Tibial artery (tissue), 4 donors: ENCODE data around the gene NGDN.

Experiments used
- DNase-seq, 2 donors: peaks; one replicate each; pipeline ENCODE4 v3.0.0-alpha.2; 2019
- H3K27ac ChIP-seq, 2 donors: fragments of 200-600 bp; sonication (generic) in 1 of 2; 1 replicate in 1 of 2; 2 replicates in 1 of 2; pipeline ENCODE4 v1.5.1; 2018 to 2019; ENCODE audit warnings: mild to moderate bottlenecking in 1 of 2
- H3K27me3 ChIP-seq, 2 donors: fragments of 200-600 bp; sonication (generic) in 1 of 2; one replicate each; pipeline versions ENCODE4 v1.5.1 to v1.6.0; 2016 to 2019
- H3K36me3 ChIP-seq, 3 donors: fragments of 200-600 bp; sonication (generic) in 2 of 3; one replicate each; pipeline ENCODE4 v1.5.1; 2016 to 2019; ENCODE audit warnings: mild to moderate bottlenecking in 2 of 3
- H3K4me1 ChIP-seq, 4 donors: fragments of 200-600 bp; sonication (generic) in 2 of 4; 1 replicate in 3 of 4; 2 replicates in 1 of 4; pipeline ENCODE4 v1.5.1; 2016 to 2019
- H3K4me3 ChIP-seq, 2 donors: fragments of 200-600 bp; sonication (generic) in 1 of 2; 1 replicate in 1 of 2; 2 replicates in 1 of 2; pipeline ENCODE4 v1.5.1; 2018 to 2019; ENCODE audit warnings: mild to moderate bottlenecking in 2 of 2
- H3K9me3 ChIP-seq, 3 donors: fragments of 200-600 bp; sonication (generic) in 1 of 3; one replicate each; pipeline ENCODE4 v1.5.1; 2016 to 2019
- intact Hi-C: fragments of 100-400 bp; cut with DNase I; formaldehyde crosslinking; loops from one replicate; pipeline ENCODE4 v1.15.0; 2023; ENCODE audit warnings: low total_unique reads
- TF ChIP-seq, protein P1 (sequence below), 2 experiments: fragments of 200-600 bp in 1 of 2; fragments of 450-650 bp in 1 of 2; IDR thresholded peaks; one replicate each; pipeline ENCODE4 v1.5.1; 2017 to 2019; ENCODE audit warnings: antibody characterized with exemption in 2 of 2, mild to moderate bottlenecking in 1 of 2, moderate library complexity in 1 of 2

The NGDN gene

DNA sequence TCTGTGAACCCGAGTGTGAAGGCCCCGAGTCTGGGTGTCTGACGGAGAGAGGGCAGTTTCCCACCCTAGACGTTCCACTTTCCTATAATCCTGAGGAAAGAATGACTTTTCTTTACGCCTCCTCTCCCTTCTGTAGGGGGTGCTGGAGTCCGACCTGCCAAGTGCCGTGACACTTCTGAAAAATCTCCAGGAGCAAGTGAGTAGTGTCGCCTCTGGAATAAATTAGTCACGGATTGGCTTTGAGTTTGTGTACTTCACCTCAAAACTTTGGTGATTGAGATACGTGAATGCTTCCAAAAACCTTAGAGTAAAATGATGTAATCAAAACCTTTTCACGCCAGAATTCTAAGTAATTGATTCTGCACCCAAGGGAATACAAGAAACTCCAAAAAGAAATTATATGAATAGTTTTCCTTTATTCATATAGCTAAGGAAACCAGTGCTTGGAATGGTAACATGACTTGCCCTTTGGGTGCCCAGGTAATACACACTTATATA is 452 bp downstream of the NGDN start:
- Histone ChIP-seq H3K36me3 (peaks cover 31 to 41% (median 39%) of the 10 kb centered on the region in 3 donors), H3K27ac (peak overlapping the region; percentile 76 to 80), H3K4me1 (peaks cover 0 to 8% (median 4%) of the 10 kb centered on the region in 4 donors), H3K4me3 (peak overlapping the region; percentile 76 to 79), H3K27me3 (no peaks in the 10 kb centered on the region), H3K9me3 (no peaks in the 10 kb centered on the region)
- TF ChIP-seq, protein P1, sequence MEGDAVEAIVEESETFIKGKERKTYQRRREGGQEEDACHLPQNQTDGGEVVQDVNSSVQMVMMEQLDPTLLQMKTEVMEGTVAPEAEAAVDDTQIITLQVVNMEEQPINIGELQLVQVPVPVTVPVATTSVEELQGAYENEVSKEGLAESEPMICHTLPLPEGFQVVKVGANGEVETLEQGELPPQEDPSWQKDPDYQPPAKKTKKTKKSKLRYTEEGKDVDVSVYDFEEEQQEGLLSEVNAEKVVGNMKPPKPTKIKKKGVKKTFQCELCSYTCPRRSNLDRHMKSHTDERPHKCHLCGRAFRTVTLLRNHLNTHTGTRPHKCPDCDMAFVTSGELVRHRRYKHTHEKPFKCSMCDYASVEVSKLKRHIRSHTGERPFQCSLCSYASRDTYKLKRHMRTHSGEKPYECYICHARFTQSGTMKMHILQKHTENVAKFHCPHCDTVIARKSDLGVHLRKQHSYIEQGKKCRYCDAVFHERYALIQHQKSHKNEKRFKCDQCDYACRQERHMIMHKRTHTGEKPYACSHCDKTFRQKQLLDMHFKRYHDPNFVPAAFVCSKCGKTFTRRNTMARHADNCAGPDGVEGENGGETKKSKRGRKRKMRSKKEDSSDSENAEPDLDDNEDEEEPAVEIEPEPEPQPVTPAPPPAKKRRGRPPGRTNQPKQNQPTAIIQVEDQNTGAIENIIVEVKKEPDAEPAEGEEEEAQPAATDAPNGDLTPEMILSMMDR (IDR thresholded peaks at IDR 0.05): no peak
- no peak for DNase-seq
- intact Hi-C loops: loop anchor here (5.0 to 10.0 kb wide), 2 partner anchors 145 to 962 kb away; partner anchors contain the start of gene PABPN1

DNA sequence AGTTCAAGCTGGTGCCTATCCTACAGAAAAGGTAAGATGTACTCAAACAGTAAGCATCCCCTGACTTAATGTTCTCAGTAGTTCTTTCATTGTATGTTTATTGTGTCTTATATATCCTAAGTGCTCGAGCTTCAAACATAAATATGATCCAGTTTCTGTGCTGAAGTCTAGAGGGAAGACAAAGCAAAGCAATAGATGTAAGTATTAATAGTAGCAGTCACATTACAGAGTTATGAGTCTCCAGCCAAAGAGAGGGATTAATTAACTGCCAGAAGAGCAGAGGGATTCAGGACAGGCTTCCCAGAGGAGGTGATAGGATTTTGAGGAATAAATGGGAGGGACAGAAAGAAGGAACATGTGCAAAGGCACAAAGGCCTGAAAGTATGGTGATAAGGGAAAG is 1.4 kb downstream of the NGDN start:
- H3K36me3 ChIP-seq: peaks cover 41 to 51% (median 49%) of the 10 kb centered on the region in 3 donors
- TF ChIP-seq, protein P1 (IDR thresholded peaks at IDR 0.05): no peak
- H3K4me3 ChIP-seq: no peak overlapping the region
- no peaks in the 10 kb centered on the region for H3K27me3 ChIP-seq
- no peaks in the 10 kb centered on the region for H3K9me3 ChIP-seq
- no peak for DNase-seq
- peaks cover 0 to 8% (median 4%) of the 10 kb centered on the region in 4 donors for H3K4me1 ChIP-seq
- intact Hi-C loops: no loop called here
- H3K27ac ChIP-seq: no peak overlapping the region

DNA sequence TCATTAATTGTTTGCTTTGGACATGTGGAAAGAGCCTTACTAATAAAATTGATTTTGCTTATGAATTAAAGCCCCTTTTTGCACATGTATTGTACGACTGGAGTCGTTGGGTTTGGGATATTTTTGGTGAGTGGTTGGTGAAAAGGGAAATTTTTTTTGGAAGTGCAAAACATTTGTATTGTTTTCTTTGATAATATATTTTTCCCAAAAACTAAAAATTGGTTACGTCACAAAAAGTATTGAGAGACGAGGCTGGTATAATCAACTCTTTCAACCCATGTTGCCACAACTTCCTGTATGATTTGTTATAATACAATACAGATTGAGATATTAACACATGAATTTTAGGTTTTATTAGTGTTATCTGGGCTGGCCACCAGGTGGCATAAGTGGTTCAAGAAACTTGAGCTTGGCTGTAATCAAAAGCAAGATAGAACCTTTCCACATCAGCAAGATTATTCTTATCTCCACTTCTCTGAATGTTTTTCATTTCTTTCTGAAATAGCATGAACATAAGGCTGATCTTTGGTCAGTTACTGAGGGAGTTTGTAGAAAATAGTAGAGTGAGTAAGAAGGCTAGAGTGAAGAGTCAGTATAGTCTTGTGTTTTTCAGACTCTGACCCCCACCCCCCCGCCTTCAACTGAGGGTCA is 8.7 kb downstream of the NGDN start:
- no peaks in the 10 kb centered on the region for H3K4me1 ChIP-seq
- TF ChIP-seq, protein P1 (IDR thresholded peaks at IDR 0.05): peak; percentile 59 to 79
- intact Hi-C loops: no loop called here
- peak in 1 of 2 donors; percentile 46 for DNase-seq
- H3K4me3 ChIP-seq: no peak overlapping the region
- H3K9me3 ChIP-seq: no peaks in the 10 kb centered on the region
- H3K36me3 ChIP-seq: peaks cover 47 to 80% (median 51%) of the 10 kb centered on the region in 3 donors
- H3K27me3 ChIP-seq: no peaks in the 10 kb centered on the region
- H3K27ac ChIP-seq: no peak overlapping the region

DNA sequence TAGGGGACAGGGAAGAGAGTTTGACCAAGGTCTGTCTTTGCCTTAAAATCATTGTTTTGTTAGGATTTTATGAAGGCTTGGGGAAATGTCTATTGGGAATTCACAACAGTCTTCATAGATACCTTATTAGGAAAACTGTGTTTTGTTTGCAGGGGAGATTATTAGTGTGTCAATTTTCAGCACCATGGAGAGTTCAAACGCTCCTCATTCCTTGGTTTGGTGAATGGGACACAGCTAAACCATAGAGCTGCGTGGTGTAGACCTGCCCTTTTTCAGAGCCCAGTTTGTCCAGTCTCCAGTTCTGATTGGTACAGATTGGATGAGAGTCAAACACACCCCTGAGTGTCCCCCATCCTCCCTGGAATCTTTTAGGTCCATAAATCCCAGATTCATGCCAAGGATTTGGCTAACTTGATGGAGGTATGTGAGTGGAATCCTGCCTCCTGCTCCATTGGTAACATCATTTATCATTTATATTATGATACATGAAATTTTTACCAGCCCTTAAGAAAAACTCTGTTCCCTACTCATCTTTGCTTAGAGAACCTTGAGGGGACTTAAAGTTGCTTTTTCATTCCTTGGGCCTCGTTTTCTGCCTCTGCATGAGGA is 12.0 kb downstream of the NGDN start:
- no peak for DNase-seq
- peaks cover 16 to 79% (median 20%) of the 10 kb centered on the region in 3 donors for H3K36me3 ChIP-seq
- H3K4me1 ChIP-seq: no peaks in the 10 kb centered on the region
- H3K4me3 ChIP-seq: no peak overlapping the region
- no peak overlapping the region for H3K27ac ChIP-seq
- H3K9me3 ChIP-seq: no peaks in the 10 kb centered on the region
- intact Hi-C loops: no loop called here
- no peaks in the 10 kb centered on the region for H3K27me3 ChIP-seq
- TF ChIP-seq, protein P1 (IDR thresholded peaks at IDR 0.05): no peak

DNA sequence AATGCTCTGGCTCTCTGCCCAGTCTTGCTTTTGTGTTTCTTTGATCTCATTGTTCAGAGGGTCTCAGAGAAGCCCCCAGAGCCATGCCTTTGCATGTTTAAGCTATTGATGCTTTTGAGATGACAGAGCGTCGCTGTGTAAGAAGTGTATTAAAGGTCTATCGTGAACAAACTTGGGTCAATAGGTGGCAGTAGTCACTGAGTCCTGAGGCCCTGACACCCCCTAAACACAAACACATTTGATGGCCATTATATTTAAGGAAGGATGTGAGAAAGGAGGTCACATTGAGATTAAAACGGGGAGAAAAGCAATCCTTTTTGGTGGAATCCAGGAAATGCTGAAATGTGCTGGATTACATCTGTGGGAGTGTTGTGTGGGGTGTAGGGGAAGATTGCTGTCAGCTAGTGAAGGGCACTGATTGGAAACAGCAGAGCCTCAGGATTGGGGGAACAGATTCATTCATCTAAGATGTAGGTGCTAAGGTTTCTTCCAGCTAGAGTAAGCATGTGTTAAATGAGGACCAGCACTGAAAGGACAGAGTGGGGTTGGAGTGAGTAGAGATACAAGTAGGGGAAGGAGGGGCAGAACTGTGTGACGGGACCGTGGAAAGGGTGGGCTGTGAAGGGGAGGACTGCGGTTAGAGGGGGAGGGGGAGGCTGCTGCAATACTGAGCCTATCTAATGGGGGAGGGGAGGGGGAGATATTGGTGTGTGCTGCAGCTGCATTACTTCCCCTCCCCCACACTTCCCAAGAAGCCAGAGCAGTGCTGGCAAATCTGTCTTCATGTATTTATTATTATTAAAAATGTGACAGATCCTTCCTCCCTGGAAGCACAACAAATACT is 12.7 kb downstream of the NGDN start:
- peaks cover 8 to 79% (median 13%) of the 10 kb centered on the region in 3 donors for H3K36me3 ChIP-seq
- H3K4me3 ChIP-seq: no peak overlapping the region
- intact Hi-C loops: no loop called here
- TF ChIP-seq, protein P1 (IDR thresholded peaks at IDR 0.05): no peak
- no peak for DNase-seq
- no peaks in the 10 kb centered on the region for H3K4me1 ChIP-seq
- H3K27ac ChIP-seq: no peak overlapping the region
- H3K9me3 ChIP-seq: no peaks in the 10 kb centered on the region
- no peaks in the 10 kb centered on the region for H3K27me3 ChIP-seq
